ENCODE measurements around the gene MYADM.
"Not testable (repeated sequence)": the region's sequence is repeated elsewhere in the genome, so short reads cannot be mapped to it uniquely, and the experiment has no call there.

GRCh38 chr19:53838446-53838845 lies 29.2 kb upstream of the MYADM start:
- not testable (repeated sequence) for TF ChIP-seq CTCF (IDR thresholded peaks at IDR 0.05); EZH2 (IDR thresholded peaks at IDR 0.05; ENCODE audit: borderline replicate concordance, insufficient read depth, low read depth, low read length, poor library complexity, severe bottlenecking)

All from B cell (primary cell).